Measurements from ENCODE around the gene ARHGAP40. TPM values are rescaled to one million over a fixed set of nuclear protein-coding genes. Genes with fewer than 3 reads are reported as not detected.

ARHGAP40 gene
- total RNA-seq, 1 donor from 2014 or later = not detected

DNA sequence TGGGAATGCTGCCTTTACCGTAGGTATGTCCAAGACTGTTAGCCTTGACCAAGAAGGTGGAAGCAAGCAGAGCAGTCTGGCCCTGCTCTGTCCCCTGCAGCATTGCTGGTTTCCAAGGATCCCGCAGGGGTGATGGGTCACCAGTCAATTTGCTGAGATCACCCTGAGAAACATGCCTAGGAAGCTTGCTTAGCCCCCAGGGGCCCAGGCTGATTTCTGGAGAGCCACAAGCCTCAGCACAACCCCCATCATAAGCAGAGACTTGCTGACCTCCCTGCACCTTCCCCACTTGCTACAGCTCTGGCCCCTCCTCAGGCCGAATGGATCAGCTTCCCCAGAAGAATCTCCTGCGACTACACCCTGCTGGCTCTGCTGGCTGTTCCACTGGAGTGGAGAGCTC lies 21.5 kb downstream of the ARHGAP40 start:
- TF ChIP-seq, protein P1, sequence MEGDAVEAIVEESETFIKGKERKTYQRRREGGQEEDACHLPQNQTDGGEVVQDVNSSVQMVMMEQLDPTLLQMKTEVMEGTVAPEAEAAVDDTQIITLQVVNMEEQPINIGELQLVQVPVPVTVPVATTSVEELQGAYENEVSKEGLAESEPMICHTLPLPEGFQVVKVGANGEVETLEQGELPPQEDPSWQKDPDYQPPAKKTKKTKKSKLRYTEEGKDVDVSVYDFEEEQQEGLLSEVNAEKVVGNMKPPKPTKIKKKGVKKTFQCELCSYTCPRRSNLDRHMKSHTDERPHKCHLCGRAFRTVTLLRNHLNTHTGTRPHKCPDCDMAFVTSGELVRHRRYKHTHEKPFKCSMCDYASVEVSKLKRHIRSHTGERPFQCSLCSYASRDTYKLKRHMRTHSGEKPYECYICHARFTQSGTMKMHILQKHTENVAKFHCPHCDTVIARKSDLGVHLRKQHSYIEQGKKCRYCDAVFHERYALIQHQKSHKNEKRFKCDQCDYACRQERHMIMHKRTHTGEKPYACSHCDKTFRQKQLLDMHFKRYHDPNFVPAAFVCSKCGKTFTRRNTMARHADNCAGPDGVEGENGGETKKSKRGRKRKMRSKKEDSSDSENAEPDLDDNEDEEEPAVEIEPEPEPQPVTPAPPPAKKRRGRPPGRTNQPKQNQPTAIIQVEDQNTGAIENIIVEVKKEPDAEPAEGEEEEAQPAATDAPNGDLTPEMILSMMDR (IDR thresholded peaks at IDR 0.05; ENCODE audit: borderline replicate concordance) = no peak
- intact Hi-C loops (cut with micrococcal nuclease) = no loop called here

DNA sequence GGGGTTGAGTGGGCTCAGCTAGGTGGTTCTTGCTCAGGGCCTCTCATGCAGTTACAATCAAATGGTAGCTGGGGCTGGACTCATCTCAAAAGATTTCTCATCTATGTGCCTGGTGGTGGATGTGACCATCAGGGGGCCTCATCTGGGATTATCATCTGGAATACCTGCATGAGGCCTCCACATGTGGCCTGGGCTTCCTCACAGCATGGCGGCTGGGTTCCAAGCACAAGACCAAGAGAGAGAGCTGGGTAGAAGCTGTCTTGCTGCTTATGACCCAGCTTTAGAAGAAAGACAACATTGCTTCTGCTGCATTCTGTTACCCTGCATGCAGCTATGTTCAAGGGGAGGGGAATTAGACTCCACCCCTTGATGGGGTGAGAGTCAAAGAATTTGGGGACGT lies 22.5 kb downstream of the ARHGAP40 start:
- Histone ChIP-seq H3K27me3 (ENCODE audit: low read depth) (peaks cover 52% of the 10 kb centered on the region), H3K4me1 (no peaks in the 10 kb centered on the region), H3K36me3 (no peaks in the 10 kb centered on the region), H3K27ac (replicated peaks) (no peak overlapping the region), H3K9me3 (replicated peaks) (peaks cover 9% of the 10 kb centered on the region), H3K4me3 (no peak overlapping the region)
- intact Hi-C loops (cut with micrococcal nuclease) = no loop called here
- TF ChIP-seq, protein P1 (IDR thresholded peaks at IDR 0.05; ENCODE audit: borderline replicate concordance) = no peak
- no peak for DNase-seq

More for the DNA sequence above, 21.5 kb downstream of the ARHGAP40 start:
- no peak overlapping the region for H3K4me3 ChIP-seq
- peaks cover 9% of the 10 kb centered on the region for H3K9me3 ChIP-seq (replicated peaks)
- H3K27me3 ChIP-seq (ENCODE audit: low read depth) = peaks cover 62% of the 10 kb centered on the region
- H3K4me1 ChIP-seq = no peaks in the 10 kb centered on the region
- no peak for DNase-seq
- no peak overlapping the region for H3K27ac ChIP-seq (replicated peaks)
- H3K36me3 ChIP-seq = no peaks in the 10 kb centered on the region

DNA sequence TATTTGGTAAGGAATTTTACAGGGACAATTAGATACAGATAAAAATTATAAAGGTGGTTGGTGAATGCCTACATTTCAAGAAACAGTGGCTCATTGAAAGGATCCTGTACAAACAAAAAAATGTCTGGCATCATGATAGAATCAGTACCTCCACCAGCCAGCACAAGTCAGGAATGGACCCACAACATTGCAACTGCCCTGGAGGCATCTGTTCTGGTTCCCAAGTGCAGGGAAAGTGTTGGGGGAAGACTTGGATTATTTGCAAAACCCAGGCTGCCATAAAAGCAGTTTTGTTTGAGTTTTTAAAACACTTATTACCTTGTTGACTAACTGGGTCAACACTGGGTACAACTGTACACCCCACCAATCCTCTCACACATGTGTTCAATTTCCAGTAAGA lies 24.3 kb downstream of the ARHGAP40 start:
- intact Hi-C loops (cut with micrococcal nuclease) = no loop called here
- Histone ChIP-seq H3K36me3 (no peaks in the 10 kb centered on the region), H3K27ac (replicated peaks) (no peak overlapping the region), H3K4me3 (no peak overlapping the region), H3K9me3 (replicated peaks) (peaks cover 9% of the 10 kb centered on the region), H3K4me1 (no peaks in the 10 kb centered on the region), H3K27me3 (ENCODE audit: low read depth) (peaks cover 34% of the 10 kb centered on the region)
- TF ChIP-seq, protein P1 (IDR thresholded peaks at IDR 0.05; ENCODE audit: borderline replicate concordance) = no peak
- no peak for DNase-seq

DNA sequence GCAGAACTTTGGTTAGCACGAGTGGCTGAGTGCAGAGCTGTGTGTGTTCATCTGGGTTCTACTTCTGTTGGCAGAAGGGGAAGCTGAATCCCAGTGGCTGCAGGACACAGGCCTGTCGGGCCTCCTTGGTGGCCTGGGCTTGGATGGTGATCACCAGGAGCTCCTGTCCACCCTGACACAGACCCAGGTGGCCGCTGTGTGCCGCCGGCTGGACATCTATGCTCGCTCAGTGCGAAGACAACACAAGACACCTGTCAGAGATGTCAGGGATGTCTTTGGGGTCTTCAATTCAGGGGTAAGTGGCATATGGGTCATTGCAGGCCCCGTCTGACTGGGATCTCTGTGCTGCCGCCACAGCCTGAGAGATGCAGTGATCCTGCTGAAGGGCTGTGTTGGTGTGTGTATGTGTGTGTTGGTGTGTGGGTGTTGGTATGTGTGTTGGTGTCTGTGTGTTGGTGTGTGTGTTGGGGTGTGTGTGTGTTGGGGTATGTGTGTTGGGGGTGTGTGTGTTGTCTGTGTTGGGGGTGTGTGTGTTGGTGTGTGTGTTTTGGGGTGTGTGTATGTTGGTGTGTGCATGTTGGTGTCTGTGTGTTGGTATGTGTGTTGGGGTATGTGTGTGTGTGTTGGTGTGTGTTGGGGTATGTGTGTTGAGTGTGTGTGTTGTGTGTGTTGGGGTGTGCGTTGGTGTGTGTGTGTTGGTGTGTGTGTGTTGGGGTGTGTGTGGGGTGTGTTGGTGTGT lies 25.5 kb downstream of the ARHGAP40 start:
- no peak for DNase-seq
- H3K27me3 ChIP-seq (ENCODE audit: low read depth) = peaks cover 29% of the 10 kb centered on the region
- no peak overlapping the region for H3K27ac ChIP-seq (replicated peaks)
- no peak overlapping the region for H3K4me3 ChIP-seq
- intact Hi-C loops (cut with micrococcal nuclease) = no loop called here
- no peaks in the 10 kb centered on the region for H3K4me1 ChIP-seq
- H3K9me3 ChIP-seq (replicated peaks) = peaks cover 9% of the 10 kb centered on the region
- TF ChIP-seq, protein P1 (IDR thresholded peaks at IDR 0.05; ENCODE audit: borderline replicate concordance) = no peak
- H3K36me3 ChIP-seq = no peaks in the 10 kb centered on the region

DNA sequence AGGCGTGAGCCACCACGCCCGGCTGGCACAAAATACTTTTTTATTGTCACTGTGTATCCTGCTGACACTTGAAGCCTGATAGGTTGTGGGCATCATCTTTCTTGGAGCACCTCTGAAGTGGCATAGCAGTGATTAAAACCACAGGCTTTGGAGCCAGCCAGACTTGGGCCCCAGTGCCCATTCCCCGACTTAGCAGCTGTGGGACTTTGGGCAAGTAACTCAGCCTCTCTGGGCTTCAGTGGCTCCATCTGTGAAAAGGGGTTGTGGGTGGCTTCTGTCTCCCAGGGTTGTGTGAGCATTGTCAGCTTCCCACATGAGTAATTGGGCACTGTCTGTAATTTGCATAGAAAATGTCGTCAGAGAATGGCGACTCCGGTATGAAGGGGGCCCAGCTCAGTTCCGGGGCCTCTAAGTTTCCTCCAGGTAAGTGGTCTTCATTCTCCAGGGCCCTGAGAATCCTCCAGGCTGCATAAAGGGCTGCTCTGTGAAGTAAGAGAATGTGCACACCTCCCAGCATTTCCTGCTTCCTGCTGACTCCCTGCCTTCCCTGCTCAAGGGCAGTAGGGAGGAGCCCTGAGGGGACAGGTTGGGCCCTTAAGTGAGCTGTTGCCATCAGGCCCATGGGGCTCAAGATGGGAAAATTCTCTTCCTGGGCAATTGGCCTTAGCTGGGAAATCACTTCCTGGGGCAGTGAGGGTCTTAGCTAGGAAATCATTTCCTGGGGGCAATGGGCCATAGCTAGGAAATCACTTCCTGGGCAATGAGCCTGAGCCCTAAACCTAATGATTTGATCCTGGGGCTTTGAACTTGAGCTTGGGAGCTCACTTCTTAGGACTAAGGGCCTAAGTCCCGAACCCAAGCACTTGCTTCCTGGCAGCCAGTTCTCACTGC lies 27.2 kb downstream of the ARHGAP40 start:
- H3K27me3 ChIP-seq (ENCODE audit: low read depth) = peaks cover 24% of the 10 kb centered on the region
- TF ChIP-seq, protein P1 (IDR thresholded peaks at IDR 0.05; ENCODE audit: borderline replicate concordance) = no peak
- no peak overlapping the region for H3K27ac ChIP-seq (replicated peaks)
- H3K9me3 ChIP-seq (replicated peaks) = peaks cover 7% of the 10 kb centered on the region
- H3K4me1 ChIP-seq = no peaks in the 10 kb centered on the region
- DNase-seq = no peak
- no peak overlapping the region for H3K4me3 ChIP-seq
- intact Hi-C loops (cut with micrococcal nuclease) = no loop called here
- H3K36me3 ChIP-seq = no peaks in the 10 kb centered on the region
